GM19023 (cell line): ENCODE data around the gene SULT4A1.

Experiments
- ATAC-seq: cut with Tn5 transposase; IDR thresholded peaks from one replicate; pipeline ENCODE4 v1.9.1; 2021; ENCODE audit warnings: mild to moderate bottlenecking, moderate library complexity; ENCODE audit not compliant: unreplicated experiment

Gene SULT4A1

DNA sequence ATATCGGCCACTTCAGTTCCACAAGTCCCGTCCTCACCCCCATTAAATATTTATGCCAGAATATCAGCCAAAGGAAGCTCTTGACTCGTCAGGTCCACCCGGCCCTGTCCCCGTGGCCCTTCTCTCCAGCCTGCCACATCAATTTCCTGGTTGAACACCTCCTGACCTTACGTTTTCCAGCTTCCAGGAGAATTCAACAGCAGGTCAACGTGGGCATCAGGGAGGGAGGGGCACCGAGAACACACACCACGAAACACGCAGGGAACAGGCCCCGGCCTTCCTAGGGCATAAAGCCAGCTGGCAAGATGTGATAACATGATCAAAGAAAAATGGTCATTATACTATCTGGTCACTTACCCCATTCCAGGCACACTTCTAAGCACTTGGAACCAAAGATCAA is 15.3 kb downstream of the SULT4A1 start:
- no peak for ATAC-seq

DNA sequence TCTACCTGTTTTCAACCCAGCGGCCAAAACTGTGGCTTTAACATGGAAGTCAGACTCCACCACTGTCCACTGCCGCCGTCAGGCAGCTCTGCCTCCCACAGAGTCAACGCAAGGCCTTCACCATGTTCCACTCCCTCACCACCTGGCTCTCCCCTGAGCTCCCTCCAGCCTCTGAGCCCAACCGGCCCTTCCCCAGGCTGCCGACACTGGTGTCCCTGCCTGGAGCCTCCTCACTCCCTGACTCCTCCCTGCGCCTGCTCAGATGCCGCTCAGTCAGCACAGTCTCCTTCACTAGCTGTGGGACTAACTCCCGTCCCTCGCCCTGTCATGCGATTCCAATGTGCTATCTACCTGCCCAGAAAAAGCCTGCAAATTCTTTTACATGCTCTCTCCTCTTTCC is 16.3 kb downstream of the SULT4A1 start:
- no peak for ATAC-seq

DNA sequence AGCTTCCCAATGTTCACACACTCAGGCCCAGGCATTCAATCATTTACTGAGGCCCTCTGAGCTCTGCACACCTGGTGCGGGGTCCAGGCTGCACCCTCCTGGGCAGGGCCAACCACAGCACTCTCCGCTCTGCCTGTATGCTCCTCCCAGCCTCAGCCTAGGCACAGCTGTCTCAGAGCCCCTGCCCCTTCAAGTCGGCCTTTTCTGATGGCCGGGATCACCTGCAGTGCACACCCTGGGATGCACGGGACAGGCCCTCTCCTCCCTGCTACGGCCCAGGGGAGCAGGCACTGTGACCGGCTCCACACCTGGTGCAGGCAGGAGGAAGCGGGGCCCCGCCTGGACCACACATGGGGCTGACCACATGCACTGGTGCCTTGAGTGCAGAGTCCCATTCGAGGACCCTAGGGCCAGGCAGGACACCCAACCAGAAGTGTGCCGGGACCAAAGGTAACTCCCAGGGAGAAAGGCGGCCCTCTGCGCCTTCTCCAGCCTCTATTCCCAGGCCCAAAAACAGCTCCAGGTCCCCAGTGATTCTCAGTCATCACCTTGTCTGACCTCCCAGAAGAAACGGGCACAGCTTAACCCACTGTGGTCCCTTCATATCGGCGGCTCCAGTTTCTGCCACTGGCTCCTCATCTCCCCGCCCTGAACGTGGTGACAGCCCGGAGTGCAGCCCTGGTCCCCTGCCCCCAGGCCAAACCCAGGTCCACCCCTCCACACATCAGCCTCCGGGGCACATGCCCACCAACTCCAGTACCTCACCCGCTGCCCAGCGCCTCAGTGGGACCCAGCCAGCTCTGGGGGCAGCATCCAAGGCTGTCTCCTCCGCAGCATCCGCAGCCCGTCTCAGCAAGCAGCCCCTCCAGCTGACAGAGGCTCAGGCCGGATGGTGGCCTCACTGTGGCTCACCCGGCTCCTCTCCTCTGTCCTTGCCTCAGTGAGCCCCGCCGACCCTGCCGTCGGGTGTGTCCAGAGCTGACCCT is 17.5 kb downstream of the SULT4A1 start:
- no peak for ATAC-seq

DNA sequence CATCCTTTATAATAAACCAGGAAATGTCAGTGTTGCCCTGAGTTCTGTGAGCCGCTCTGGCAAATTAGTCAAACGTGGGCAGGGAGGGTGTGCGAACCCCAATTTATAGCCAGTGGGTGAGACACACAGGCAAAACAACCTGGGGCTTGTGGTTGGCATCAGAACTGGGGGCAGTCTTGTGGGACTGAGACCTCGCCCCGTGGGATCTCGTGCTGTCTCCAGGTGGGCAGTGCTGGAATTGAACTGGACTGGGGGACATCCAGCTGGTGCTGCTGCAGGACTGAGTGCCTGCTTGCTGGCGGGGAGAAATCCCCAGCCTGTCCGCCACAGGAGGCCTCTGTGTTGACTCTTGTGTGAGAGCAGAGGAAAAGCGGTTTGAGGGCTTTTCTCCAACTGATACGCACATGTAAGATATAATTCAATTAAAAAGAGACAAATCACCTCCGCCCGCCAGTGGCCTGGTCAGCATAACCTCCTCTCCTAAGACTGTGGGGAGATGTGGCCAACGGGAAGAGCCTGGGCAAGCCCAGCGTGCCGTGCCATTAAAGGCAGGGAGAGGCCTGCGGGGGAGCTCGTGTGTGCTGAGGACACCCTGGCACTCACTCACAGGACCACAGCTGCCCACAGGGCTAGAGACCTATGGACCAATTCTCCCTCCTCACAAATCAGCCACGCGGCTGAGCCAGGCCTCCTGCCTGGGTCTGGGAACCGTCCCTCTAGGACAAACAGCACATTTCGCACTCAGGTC is 18.4 kb downstream of the SULT4A1 start:
- no peak for ATAC-seq

DNA sequence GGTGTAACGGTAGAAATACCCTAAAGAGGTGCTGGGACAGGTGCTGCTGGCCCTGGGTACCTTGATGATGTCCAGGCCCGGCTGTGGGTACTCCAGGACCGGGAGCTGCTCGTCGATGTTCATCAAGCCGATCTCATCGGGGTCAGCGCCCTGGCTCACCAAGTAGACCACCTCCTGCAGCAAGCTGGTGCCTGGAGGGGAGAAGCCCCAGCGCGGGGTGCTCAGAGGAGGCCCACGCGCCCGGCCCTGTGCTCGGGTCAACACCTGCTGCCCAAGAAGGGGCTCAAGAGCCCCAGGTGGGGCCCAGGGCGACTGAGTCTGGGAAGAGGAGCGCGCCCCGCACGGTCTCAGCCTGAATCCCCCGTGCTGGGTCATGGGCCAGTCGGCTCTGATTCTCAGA is 20.6 kb downstream of the SULT4A1 start:
- no peak for ATAC-seq

DNA sequence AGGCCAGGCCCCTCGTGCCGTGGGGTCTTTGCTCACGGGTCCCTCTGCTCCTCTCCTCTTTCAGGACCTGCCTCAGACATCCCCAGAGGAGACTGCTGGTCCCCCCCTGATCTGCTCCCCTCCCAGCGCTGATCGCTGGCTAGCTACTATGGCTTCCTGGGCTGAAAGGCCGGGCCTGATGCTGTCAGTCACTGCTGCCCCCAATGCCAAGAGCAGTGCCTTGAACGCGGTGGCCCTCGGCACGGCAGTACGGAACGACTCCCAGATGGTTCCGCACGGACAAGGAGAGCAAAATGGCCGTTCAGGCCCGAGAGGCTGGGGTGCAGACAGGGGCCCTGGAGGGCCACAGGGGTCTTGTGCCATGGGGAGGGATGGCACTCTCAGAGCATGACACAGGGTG is 21.5 kb downstream of the SULT4A1 start:
- ATAC-seq, result no peak

DNA sequence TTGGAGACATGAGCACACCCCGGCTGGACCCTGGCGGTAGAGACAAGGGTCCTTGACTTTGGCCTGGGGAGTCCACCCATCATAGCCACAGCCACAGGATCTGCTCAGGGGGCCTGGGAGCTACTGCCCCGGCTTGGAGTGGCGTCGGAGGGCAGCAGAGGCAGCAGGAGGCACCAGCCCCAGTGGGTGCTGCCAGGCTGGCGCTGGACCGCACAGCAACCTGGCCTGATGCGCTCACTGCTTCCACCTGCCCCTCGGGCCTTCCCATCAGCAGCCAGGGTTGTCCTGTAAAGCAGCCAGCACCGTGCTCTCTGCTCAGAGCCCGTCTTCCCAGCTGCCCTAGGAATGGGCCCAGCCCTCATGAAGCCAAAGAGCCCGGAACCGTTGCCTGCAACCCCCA is 21.9 kb downstream of the SULT4A1 start:
- no peak for ATAC-seq

DNA sequence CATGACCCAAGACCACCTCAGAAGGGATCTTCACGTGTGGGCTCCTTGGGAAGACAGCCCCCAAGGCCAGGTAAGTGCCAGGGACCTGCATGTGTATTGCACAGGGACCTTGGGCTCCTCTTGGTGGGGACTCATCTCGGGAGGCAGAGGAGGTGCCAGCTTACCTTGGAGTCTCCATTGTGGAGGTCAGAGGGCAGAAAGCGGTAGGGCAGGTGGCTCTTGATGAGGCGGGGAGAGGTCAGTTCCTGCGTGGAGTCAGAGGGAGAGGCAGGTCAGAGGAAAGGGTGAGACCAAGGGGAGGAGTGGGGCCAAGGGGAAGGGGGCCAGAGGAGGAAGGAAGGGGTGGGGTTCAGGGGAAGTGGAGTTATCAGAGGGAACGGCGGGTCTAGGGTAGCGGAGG is 22.5 kb downstream of the SULT4A1 start:
- no peak for ATAC-seq

DNA sequence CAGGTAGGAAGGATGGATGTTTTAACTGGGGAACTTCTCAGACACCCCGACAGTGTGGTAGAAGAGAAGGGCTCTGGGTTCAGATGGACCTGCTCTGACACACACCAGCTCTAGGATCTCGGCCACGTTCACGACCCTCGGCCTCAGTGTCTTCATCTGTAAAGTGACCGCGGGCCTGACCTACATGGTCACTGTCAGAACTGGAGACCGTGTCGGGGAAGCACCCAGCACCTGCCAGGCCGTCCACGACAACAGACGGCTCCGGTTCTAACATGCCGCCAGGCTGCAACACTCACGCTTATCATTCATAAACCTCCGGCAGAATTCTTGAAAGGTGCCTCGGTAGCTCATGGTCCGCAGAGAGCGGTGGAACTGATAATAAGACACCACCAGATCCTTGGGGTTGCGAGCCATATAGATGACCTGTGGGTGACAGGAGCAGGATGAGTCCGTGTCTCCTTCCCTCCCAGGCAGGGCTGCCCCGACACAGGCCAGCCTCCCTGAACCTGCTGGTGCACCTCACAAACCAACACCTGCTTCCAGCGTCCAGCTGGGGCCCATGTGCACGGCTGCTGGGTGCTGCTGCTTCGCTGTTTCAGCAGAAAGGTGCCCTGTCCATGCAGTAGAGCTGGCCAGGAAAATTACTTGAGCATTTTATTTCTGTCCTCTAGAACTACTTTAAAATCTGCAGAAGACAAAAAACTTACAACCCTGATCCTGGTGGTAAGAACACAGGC is 23.6 kb downstream of the SULT4A1 start:
- ATAC-seq, result no peak

DNA sequence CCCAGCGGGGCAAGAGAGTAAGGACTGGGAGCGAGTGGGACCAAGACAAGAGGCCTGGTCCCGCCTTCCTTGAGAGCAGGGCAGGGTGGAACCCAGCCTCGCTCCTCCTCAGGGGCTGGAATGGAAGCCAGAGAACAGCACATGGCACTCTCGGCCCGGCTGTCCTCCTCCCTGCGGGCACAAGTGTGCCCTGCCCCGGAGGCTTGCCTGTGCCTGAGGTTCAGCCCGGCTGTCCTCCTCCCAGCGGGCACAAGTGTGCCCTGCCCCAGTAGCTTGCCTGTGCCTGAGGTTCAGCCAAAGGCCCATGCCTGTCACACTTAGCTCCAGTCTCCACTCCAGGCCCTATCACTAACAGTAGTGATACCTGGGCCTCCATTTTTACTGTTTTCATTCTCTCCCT is 24.2 kb downstream of the SULT4A1 start:
- ATAC-seq, result no peak

DNA sequence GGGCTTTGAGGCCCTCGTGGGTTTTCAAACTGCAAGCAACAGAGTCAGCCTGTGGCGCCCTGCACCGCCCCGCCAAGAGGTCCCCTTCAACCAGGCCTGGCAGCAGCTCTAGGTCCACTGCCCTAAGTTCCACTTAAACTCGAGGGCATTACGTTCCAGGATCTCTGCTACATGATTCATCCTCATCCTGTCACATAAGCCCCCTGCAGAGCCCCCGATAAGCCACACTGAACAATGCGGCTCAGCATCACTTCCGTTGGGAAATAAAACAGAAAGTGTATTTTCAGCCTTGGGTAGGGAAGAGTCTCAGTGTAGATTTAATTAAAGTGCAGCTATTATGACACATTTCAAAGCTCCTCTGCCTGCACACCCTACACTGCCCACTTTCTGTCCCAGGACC is 24.6 kb downstream of the SULT4A1 start:
- ATAC-seq, result no peak

DNA sequence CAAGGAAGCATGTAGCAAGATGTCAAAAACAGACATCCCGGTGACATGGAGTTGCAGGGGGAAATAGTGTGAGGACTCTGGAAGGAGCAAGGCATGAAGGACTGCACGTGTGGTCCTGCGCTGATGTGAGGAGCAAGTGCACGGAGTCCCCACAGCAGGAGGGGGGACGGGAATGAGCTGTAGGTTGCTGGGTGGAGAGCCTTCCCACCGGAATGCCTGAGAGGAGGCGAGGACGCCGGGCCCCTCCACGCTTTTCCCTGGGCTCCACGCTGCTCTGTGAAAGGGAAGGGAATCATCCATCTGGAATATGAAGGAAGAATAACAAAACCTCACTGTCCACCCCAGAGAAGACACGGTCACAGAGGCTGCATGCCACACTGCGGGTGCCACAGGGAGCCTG is 26.6 kb downstream of the SULT4A1 start:
- ATAC-seq, result no peak

DNA sequence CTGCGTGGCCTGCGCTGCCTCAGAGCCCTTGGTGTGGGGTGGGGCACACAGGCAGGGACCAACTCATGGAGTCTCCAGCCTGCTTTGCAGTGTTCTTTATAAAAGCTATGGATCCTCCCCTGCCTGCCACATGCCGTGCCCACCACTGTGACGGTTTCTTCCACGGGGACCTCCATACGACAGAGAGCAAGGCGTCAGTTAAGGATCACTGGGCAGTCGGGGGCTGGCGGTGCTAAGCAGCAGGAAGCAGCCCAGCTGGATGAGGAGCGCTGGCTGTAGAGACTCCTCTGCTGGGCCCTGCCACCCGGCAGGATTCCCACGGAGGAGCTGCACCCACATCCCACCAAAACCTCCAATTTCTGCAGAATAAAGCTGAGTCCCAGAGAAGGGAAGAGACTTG is 27.1 kb downstream of the SULT4A1 start:
- ATAC-seq, result no peak

DNA sequence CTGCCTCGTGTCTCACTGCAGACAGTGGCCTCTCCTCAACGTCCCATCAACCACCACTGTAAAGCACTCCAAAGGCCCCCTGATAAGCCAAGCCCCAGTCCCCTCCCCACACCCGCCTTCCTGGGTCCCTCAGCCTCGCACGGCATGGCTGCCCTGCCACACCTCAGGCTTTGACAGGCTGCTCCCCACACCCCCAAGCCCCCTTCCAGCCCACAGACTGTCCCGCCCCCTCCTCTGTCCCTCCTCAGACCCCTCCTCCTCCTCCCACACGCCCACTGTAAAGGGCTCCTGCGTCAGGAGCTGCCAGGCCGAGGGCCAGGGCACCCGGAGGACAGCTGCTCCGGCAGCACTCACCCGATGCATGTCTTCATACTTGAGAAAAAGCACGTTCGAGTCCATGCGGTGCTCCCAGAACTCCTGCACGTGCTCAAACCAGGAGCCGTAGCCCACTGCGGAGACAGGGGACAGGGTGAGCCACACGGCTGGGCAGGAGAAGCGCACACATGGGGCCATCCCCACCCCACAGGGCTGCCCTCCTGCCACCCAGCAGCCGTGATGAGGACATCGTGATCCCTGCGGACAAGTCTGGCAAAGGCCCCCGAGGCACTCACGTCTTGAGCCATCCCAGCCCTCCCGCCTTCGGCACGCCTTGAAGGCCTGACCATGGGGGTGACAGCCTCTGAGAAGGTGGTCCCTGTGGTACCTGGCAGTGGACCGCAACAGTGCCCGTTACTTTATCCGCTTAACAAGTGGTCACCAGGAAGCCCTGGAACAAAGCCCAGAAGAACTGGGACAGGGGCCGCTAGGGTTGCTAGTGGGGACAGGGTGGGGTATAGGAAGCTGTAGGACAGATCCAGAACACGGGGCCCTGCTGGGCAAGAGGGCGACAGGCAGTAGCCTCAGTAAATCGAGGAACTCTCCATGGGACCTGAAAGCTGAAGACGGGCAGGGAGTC is 28.8 kb downstream of the SULT4A1 start:
- no peak for ATAC-seq

DNA sequence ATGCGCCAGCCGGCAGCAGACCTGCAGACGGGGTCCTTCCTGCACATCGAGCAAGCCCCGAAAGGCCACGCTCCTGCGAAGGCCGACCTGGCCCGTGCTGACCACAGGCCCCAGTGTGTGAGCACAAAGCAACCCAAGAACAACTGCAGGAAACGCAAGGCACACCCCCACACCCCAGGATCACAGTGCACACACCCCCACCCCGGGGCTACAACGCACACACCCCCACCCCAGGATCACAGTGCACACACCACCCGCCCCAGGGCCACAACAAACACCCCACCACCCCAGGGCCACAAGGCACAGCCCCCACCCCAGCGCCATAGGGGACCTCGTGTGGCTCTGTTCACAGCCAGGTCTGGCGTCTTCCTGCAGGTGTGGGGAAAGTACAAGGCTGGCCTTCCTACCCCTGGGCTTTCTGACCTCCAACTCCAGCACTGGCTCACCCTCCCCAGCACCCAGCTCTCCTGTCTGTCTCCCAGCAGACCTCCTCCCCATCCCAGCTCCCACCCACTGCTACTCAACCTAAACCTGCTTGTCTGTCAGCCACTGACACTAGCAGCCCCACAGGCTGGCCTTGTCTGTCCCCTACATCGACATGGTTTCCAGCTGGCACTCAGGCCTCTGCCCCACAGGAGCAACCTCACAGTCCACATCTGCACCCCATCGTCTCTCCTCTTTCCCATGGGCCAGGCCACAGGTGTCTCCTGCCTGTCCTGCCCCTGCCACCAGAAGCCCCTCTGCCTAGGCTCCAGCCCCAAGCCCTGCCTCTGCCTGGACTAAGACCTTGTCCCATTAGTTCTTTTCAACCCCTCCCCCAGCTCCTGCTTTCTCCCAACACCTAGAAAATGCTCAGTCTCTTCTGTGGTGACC is 29.7 kb downstream of the SULT4A1 start:
- no peak for ATAC-seq

DNA sequence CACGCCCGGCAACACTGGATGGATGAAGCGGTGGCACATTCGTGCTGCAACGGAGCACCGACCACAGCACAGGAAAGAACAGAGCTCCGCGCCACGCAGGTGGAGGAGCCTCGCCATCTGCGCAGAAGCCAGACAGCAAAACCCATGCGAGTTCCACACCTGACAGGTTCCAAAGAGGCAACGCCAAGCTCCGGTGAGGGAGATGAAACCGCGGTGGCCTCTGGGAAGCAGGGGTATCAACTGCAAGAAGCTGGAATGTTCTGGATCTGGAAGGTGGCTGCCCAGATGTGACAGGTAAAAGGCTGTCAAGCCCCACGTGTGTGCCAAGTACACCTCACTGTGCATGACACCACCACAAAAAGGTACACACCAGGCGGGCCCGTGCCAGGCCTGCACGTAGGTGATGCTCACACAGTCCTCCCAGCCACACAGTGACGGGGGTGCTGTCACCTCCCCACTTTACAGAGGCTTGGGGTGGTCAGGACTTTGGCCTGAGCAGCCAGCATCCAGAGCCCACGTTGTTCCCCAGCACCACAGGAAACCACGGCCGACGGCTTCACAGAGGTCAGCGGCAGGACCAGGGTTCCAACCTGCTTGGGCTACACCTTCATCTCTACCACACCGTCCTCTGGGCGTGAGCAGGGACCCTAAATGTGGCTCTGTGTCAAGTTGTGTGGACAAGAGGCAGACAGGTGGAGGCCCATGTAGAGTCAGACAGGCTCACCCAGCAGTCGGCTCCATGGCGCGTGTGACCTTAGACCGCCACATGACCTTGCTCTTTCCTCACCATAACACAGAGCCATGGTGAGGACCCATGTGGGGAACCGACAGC is 30.5 kb downstream of the SULT4A1 start:
- ATAC-seq, result no peak

DNA sequence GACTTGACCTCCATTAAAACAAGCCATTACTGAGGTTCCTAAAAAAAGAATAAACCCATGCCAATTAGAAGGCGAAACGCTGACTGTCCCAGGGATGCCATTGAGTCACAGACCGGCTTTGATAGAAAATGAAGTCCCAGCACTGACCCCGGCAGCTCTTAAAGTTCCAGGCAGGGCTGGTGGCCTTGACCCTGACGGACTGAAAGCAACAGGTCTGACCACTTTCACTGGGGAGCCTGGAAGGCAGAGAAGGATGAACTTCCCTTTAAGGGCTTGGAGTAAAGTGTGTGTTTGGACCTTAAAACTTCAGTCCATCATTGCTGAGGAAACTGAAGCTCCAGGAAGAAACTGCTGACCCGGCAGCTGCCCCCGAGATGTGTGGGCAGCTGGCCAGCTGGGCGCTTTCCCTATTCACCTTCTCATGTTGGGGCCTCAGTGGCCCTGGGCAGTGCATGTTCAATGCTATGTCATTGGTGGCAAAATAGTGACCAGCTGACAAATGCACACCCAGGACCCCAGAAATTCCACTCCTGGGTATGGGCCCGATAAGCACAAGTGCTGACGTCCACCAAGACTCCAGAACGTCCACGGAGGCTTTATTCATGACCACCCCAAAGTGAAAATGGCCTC is 31.3 kb downstream of the SULT4A1 start:
- ATAC-seq, result no peak
